ENCODE measurements around the gene ACRV1. TPM values are rescaled to one million over a fixed set of nuclear protein-coding genes. Genes with fewer than 3 reads are reported as not detected.

ACRV1 gene
- polyA plus RNA-seq, 1 donor (not counting 4 experiments of a cell fraction or from before 2014, with no cell fraction given): not detected

DNA sequence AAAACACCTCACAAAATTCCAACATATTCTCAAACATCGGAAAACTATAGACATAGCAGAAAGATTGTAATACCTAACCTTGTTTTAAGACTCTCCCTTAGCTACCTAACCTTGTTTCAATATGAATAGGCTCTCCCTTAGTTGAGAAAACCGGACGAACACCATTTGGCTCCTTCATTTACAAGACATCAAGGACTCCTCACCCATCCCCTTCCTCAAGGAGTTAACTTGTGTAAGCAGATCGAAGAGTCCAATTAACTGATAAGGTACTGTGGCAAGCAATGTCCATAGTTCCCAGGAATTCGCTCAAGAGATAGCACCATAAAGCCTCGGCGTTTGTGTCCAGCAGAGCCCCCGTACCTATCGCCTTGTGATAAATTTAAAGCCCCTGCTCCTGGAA, 4.6 kb upstream of the ACRV1 start:
- no peaks in the 10 kb centered on the region for H3K79me2 ChIP-seq (ENCODE audit: control insufficient read depth, insufficient read depth, low read length)
- no peaks in the 10 kb centered on the region for H3K27me3 ChIP-seq (ENCODE audit: control insufficient read depth, extremely low read depth, insufficient read depth, low read length)
- FAIRE-seq: no peak
- TF ChIP-seq EZH2 (IDR thresholded peaks at IDR 0.05; ENCODE audit: low read length): no peak
- TF ChIP-seq, protein P1, sequence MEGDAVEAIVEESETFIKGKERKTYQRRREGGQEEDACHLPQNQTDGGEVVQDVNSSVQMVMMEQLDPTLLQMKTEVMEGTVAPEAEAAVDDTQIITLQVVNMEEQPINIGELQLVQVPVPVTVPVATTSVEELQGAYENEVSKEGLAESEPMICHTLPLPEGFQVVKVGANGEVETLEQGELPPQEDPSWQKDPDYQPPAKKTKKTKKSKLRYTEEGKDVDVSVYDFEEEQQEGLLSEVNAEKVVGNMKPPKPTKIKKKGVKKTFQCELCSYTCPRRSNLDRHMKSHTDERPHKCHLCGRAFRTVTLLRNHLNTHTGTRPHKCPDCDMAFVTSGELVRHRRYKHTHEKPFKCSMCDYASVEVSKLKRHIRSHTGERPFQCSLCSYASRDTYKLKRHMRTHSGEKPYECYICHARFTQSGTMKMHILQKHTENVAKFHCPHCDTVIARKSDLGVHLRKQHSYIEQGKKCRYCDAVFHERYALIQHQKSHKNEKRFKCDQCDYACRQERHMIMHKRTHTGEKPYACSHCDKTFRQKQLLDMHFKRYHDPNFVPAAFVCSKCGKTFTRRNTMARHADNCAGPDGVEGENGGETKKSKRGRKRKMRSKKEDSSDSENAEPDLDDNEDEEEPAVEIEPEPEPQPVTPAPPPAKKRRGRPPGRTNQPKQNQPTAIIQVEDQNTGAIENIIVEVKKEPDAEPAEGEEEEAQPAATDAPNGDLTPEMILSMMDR (optimal IDR thresholded peaks at IDR 0.05 in 1 of 3, IDR thresholded peaks at IDR 0.05 in 1 of 3, conservative IDR thresholded peaks at IDR 0.05 in 1 of 3; ENCODE audit: extremely low read depth in 1 of 3, insufficient read depth in 2 of 3, low read length in 3 of 3): no peak
- no peaks in the 10 kb centered on the region for H3K4me1 ChIP-seq (ENCODE audit: control insufficient read depth, extremely low read depth, insufficient read depth, low read length)
- dilution Hi-C loops (cut with MboI; ENCODE audit: extremely low pct_ligation_motif_present, low sequenced_read_pairs): no loop called here
- H3K27ac ChIP-seq (ENCODE audit: control insufficient read depth, insufficient read depth, low read length): no peak overlapping the region
- H3K9ac ChIP-seq (ENCODE audit: control insufficient read depth, extremely low read depth, insufficient read depth, low read length): no peak overlapping the region
- H3K4me2 ChIP-seq (ENCODE audit: control insufficient read depth, extremely low read depth, insufficient read depth, low read depth, low read length): no peak overlapping the region
- no peaks in the 10 kb centered on the region for H3K36me3 ChIP-seq (ENCODE audit: control insufficient read depth in 2 of 2, extremely low read depth in 1 of 2, insufficient read depth in 2 of 2, low read length in 2 of 2)
- H3K4me3 ChIP-seq (ENCODE audit: control insufficient read depth in 2 of 3, extremely low read depth in 1 of 3, insufficient read depth in 2 of 3, low read depth in 1 of 3, low read length in 3 of 3): no peak overlapping the region
- no peaks in the 10 kb centered on the region for H3K9me1 ChIP-seq (ENCODE audit: control insufficient read depth, extremely low read depth, insufficient read depth, low read length)
- H2AFZ ChIP-seq (ENCODE audit: control insufficient read depth, low read length): no peak overlapping the region
- no peaks in the 10 kb centered on the region for H3K9me3 ChIP-seq (ENCODE audit: control insufficient read depth, low read depth, low read length)
- no peak for DNase-seq (ENCODE audit: low read depth, low spot score)
- H4K20me1 ChIP-seq (ENCODE audit: control insufficient read depth, extremely low read depth, insufficient read depth, low read length): no peaks in the 10 kb centered on the region

DNA sequence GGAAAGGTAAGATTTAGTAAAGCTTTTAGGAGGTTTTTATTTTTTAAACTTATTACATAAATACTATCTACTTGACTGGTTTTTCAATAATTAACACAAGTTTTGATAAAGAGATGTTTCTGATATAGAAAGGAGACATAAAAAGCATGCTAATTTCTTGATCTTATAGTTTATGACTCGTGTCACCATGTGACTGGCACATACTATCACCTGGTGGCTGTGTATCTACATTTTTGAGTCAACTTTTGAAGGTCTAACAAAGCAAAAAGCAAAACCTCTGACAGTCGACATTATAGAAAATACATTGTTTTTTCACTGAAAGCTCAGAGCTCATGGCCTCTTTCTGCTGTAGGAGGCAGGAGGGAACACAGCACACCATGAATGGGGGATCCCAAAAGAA, 810 bp downstream of the ACRV1 start:
- H3K9me1 ChIP-seq (ENCODE audit: control insufficient read depth, extremely low read depth, insufficient read depth, low read length): no peaks in the 10 kb centered on the region
- H3K4me1 ChIP-seq (ENCODE audit: control insufficient read depth, extremely low read depth, insufficient read depth, low read length): no peaks in the 10 kb centered on the region
- no peak overlapping the region for H2AFZ ChIP-seq (ENCODE audit: control insufficient read depth, low read length)
- TF ChIP-seq, protein P1 (optimal IDR thresholded peaks at IDR 0.05 in 1 of 3, IDR thresholded peaks at IDR 0.05 in 1 of 3, conservative IDR thresholded peaks at IDR 0.05 in 1 of 3; ENCODE audit: extremely low read depth in 1 of 3, insufficient read depth in 2 of 3, low read length in 3 of 3): no peak
- TF ChIP-seq EZH2 (IDR thresholded peaks at IDR 0.05; ENCODE audit: low read length): no peak
- H3K9ac ChIP-seq (ENCODE audit: control insufficient read depth, extremely low read depth, insufficient read depth, low read length): no peak overlapping the region
- H3K36me3 ChIP-seq (ENCODE audit: control insufficient read depth in 2 of 2, extremely low read depth in 1 of 2, insufficient read depth in 2 of 2, low read length in 2 of 2): peaks cover 0 to 5% of the 10 kb centered on the region in 2 experiments
- no peaks in the 10 kb centered on the region for H3K27me3 ChIP-seq (ENCODE audit: control insufficient read depth, extremely low read depth, insufficient read depth, low read length)
- no peak overlapping the region for H3K4me3 ChIP-seq (ENCODE audit: control insufficient read depth in 2 of 3, extremely low read depth in 1 of 3, insufficient read depth in 2 of 3, low read depth in 1 of 3, low read length in 3 of 3)
- DNase-seq (ENCODE audit: low read depth, low spot score) (no peak), FAIRE-seq (peak; percentile 5)
- no peaks in the 10 kb centered on the region for H4K20me1 ChIP-seq (ENCODE audit: control insufficient read depth, extremely low read depth, insufficient read depth, low read length)
- no peaks in the 10 kb centered on the region for H3K9me3 ChIP-seq (ENCODE audit: control insufficient read depth, low read depth, low read length)
- dilution Hi-C loops (cut with MboI; ENCODE audit: extremely low pct_ligation_motif_present, low sequenced_read_pairs): no loop called here
- H3K79me2 ChIP-seq (ENCODE audit: control insufficient read depth, insufficient read depth, low read length): no peaks in the 10 kb centered on the region
- no peak overlapping the region for H3K27ac ChIP-seq (ENCODE audit: control insufficient read depth, insufficient read depth, low read length)
- H3K4me2 ChIP-seq (ENCODE audit: control insufficient read depth, extremely low read depth, insufficient read depth, low read depth, low read length): no peak overlapping the region

Data from keratinocyte (primary cell).